ENCODE measurements around the gene KCNH6. TPM values are rescaled to one million over a fixed set of nuclear protein-coding genes. Genes with fewer than 3 reads are reported as not detected.

Gene KCNH6
- polyA plus RNA-seq, 1 of the 3 experiments (the other 2 are of a cell fraction): 0.15 TPM

- TF ChIP-seq REST (IDR thresholded peaks at IDR 0.05; ENCODE audit: low read depth, low read length) (no peak), ZBTB33 (IDR thresholded peaks at IDR 0.05; ENCODE audit: borderline replicate concordance, low read depth) (no peak), TCF12 (IDR thresholded peaks at IDR 0.05) (no peak), SMC3 (IDR thresholded peaks at IDR 0.05; ENCODE audit: low read depth, low read length) (no peak), USF1 (IDR thresholded peaks at IDR 0.05; ENCODE audit: borderline replicate concordance, low read depth) (no peak), FOXJ3 (CRISPR knock-in tag; IDR thresholded peaks at IDR 0.05) (no peak), JUND (IDR thresholded peaks at IDR 0.05) (no peak)
Observed at GRCh38 chr17:63542218-63542545, 19.0 kb downstream of the KCNH6 start (continued).

GRCh38 chr17:63542942-63543821 is 20.0 kb downstream of the KCNH6 start:
- no peak overlapping the region for H2AFZ ChIP-seq (ENCODE audit: low read depth)
- no peak overlapping the region for H3K9ac ChIP-seq
- H3K36me3 ChIP-seq (replicated peaks in 1 of 2; ENCODE audit: control insufficient read depth in 1 of 2, insufficient read depth in 2 of 2, low read length in 1 of 2): no peaks in the 10 kb centered on the region
- H3K27ac ChIP-seq (ENCODE audit: low read depth in 2 of 2, low read length in 1 of 2): no peak overlapping the region
- 77% methylated on average over 15 of the region's 15 CpGs for WGBS (ENCODE audit: low lambda C conversion rate)
- no peak overlapping the region for H3K4me3 ChIP-seq (ENCODE audit: low read depth in 2 of 2, low read length in 1 of 2)
- no peaks in the 10 kb centered on the region for H3F3A ChIP-seq (replicated peaks; ENCODE audit: insufficient read depth)
- H3K79me2 ChIP-seq (ENCODE audit: insufficient read depth): no peaks in the 10 kb centered on the region
- POLR2A ChIA-PET: interaction anchor here (0.7 to 2.3 kb wide), 4 partner anchors 20 to 118 kb away, joined by 3 to 8 read pairs (median 4); no protein-coding TSS in a partner anchor
- no peaks in the 10 kb centered on the region for H4K20me1 ChIP-seq (ENCODE audit: insufficient read depth)
- DNase-seq: peak; percentile 44
- peaks cover 0 to 32% of the 10 kb centered on the region in 2 experiments; a peak in 1 of 4 replicates for H3K4me1 ChIP-seq (ENCODE audit: control insufficient read depth in 1 of 2, insufficient read depth in 2 of 2, low read depth in 1 of 2, low read length in 1 of 2)
- no peak overlapping the region for H3K4me2 ChIP-seq
- CTCF ChIA-PET: interaction anchor here (0.9 to 4.5 kb wide), 12 partner anchors 9 to 118 kb away, joined by 3 to 28 read pairs (median 4); no protein-coding TSS in a partner anchor
- H3K27me3 ChIP-seq (ENCODE audit: insufficient read depth): peaks cover 11% of the 10 kb centered on the region; the same call in 1 of the 2 replicates
- no peaks in the 10 kb centered on the region for H3K9me3 ChIP-seq
- no peaks in the 10 kb centered on the region for H3K9me2 ChIP-seq
- TF ChIP-seq NRF1 (IDR thresholded peaks at IDR 0.05; ENCODE audit: low read depth, low read length) (no peak), TAF1 (IDR thresholded peaks at IDR 0.05; ENCODE audit: borderline replicate concordance, low read depth, low read length) (no peak), YY1 (IDR thresholded peaks at IDR 0.05; ENCODE audit: low read depth) (no peak), SMC3 (IDR thresholded peaks at IDR 0.05; ENCODE audit: low read depth, low read length) (no peak), ELF1 (IDR thresholded peaks at IDR 0.05) (no peak), RAD21 (IDR thresholded peaks at IDR 0.05; ENCODE audit: low read length) (no peak), CTCF (IDR thresholded peaks at IDR 0.05) (no peak), MEF2A (IDR thresholded peaks at IDR 0.05; ENCODE audit: borderline replicate concordance, low read depth) (no peak), NFIC (IDR thresholded peaks at IDR 0.05; ENCODE audit: borderline replicate concordance) (no peak), MXI1 (IDR thresholded peaks at IDR 0.05; ENCODE audit: low read depth, low read length) (no peak), RFX5 (IDR thresholded peaks at IDR 0.05; ENCODE audit: low read length) (no peak), IRF3 (IDR thresholded peaks at IDR 0.05; ENCODE audit: low read depth, low read length) (no peak), EZH2phosphoT487 (IDR thresholded peaks at IDR 0.05; ENCODE audit: borderline replicate concordance, low read depth) (no peak), GABPA (IDR thresholded peaks at IDR 0.05; ENCODE audit: low read depth) (no peak)

Data from SK-N-SH (cell line).